Liver (tissue), 9 donors: ENCODE measurements around the gene CDH13. TPM values are rescaled to one million over a fixed set of nuclear protein-coding genes. Genes with fewer than 3 reads are reported as not detected.

ENCODE experiments used
- DNase-seq: peaks from one replicate; pipeline ENCODE4 v3.0.0-alpha.2; 2017; ENCODE audit warnings: low spot score
- H3K27ac ChIP-seq, 2 donors: one replicate each; pipeline ENCODE4 v1.7.0; 2013; ENCODE audit warnings: inconsistent platforms in 2 of 2, low read length in 2 of 2, control low read depth in 1 of 2, low read depth in 1 of 2, mild to moderate bottlenecking in 1 of 2
- H3K27me3 ChIP-seq, 4 donors: one replicate each; pipeline versions ENCODE4 v1.6.1 to v1.7.0; 2013; ENCODE audit warnings: low read length in 3 of 4, inconsistent platforms in 1 of 4, mild to moderate bottlenecking in 1 of 4, moderate library complexity in 1 of 4; ENCODE audit not compliant: control insufficient read depth in 4 of 4, insufficient read depth in 4 of 4
- H3K36me3 ChIP-seq, 4 donors: one replicate each; pipeline versions ENCODE4 v1.6.1 to v1.7.0; 2013; ENCODE audit warnings: low read length in 3 of 4, mild to moderate bottlenecking in 3 of 4, low read depth in 1 of 4, moderate library complexity in 1 of 4; ENCODE audit not compliant: control insufficient read depth in 4 of 4, insufficient read depth in 3 of 4
- H3K4me1 ChIP-seq, 4 donors: one replicate each; pipeline versions ENCODE4 v1.6.1 to v1.7.0; 2013; ENCODE audit warnings: low read length in 3 of 4, mild to moderate bottlenecking in 3 of 4, moderate library complexity in 1 of 4; ENCODE audit not compliant: control insufficient read depth in 4 of 4, insufficient read depth in 4 of 4
- H3K4me3 ChIP-seq, 3 donors: one replicate each; pipeline versions ENCODE4 v1.6.1 to v1.7.0; 2013; ENCODE audit warnings: low read length in 3 of 3, control low read depth in 1 of 3, low read depth in 1 of 3, mild to moderate bottlenecking in 1 of 3
- H3K9ac ChIP-seq, 2 donors: one replicate each; pipeline ENCODE4 v1.7.0; 2013; ENCODE audit warnings: low read length in 2 of 2, mild to moderate bottlenecking in 2 of 2, moderate library complexity in 2 of 2, control low read depth in 1 of 2, low read depth in 1 of 2
- H3K9me3 ChIP-seq, 4 donors: one replicate each; pipeline versions ENCODE4 v1.6.1 to v1.7.0; 2013; ENCODE audit warnings: low read length in 3 of 4; ENCODE audit not compliant: control insufficient read depth in 4 of 4
- EGR1 ChIP-seq, 2 donors: IDR thresholded peaks; 2 replicates each; pipeline ENCODE4 v1.6.1; 2016 to 2018; ENCODE audit warnings: antibody characterized with exemption in 2 of 2, low read depth in 2 of 2
- FOXA1 ChIP-seq: IDR thresholded peaks from 2 replicates; pipeline ENCODE4 v1.6.1; 2016; ENCODE audit warnings: antibody characterized with exemption
- FOXA2 ChIP-seq: IDR thresholded peaks from 2 replicates; pipeline ENCODE4 v1.6.1; 2016; ENCODE audit warnings: antibody characterized with exemption
- GABPA ChIP-seq, 2 donors: IDR thresholded peaks in 1 of 2; conservative IDR thresholded peaks in 1 of 2; 2 replicates each; pipeline ENCODE4 v1.6.1; 2016; ENCODE audit warnings: antibody characterized with exemption in 2 of 2, mild to moderate bottlenecking in 1 of 2, moderate library complexity in 1 of 2
- HNF4A ChIP-seq, 2 donors: conservative IDR thresholded peaks; 2 replicates each; pipeline ENCODE4 v1.6.1; 2016; ENCODE audit warnings: antibody characterized with exemption in 2 of 2, mild to moderate bottlenecking in 2 of 2
- HNF4G ChIP-seq: IDR thresholded peaks from 2 replicates; pipeline ENCODE4 v1.6.1; 2016; ENCODE audit warnings: antibody characterized with exemption
- JUND ChIP-seq, 2 donors: IDR thresholded peaks; 2 replicates each; pipeline ENCODE4 v1.6.1; 2016; ENCODE audit warnings: antibody characterized with exemption in 2 of 2
- NR2F2 ChIP-seq: IDR thresholded peaks from 2 replicates; pipeline ENCODE4 v1.6.1; 2016; ENCODE audit warnings: antibody characterized with exemption
- RAD21 ChIP-seq, 2 donors: IDR thresholded peaks; 2 replicates each; pipeline ENCODE4 v1.6.1; 2016; ENCODE audit warnings: antibody characterized with exemption in 2 of 2, mild to moderate bottlenecking in 2 of 2
- RXRA ChIP-seq, 2 donors: IDR thresholded peaks; 2 replicates each; pipeline ENCODE4 v1.6.1; 2017 to 2018; ENCODE audit warnings: antibody characterized with exemption in 2 of 2, mild to moderate bottlenecking in 1 of 2
- SP1 ChIP-seq: IDR thresholded peaks from 2 replicates; pipeline ENCODE4 v1.6.1; 2018; ENCODE audit warnings: antibody characterized with exemption, mild to moderate bottlenecking
- TAF1 ChIP-seq: conservative IDR thresholded peaks from 2 replicates; pipeline ENCODE4 v1.6.1; 2016; ENCODE audit warnings: antibody characterized with exemption, mild to moderate bottlenecking
- YY1 ChIP-seq: IDR thresholded peaks from 2 replicates; pipeline ENCODE4 v1.6.1; 2016; ENCODE audit warnings: antibody characterized with exemption, mild to moderate bottlenecking
- WGBS: extraction: QIAGEN DNeasy Blood & Tissue Kit; methylation state at CpG from one replicate; pipeline ENCODE4 v1.1.7; 2013; 5-methylcytosine and 5-hydroxymethylcytosine counted together
- polyA plus RNA-seq, 2 donors: library from polyadenylated mRNA; stranded (reverse) in 1 of 2; unstranded in 1 of 2; fragments of 200-250 nt in 1 of 2; fragments of >200 nt in 1 of 2; fragmentation: Nextera tagmentation in 1 of 2; extraction: Ambion mirVana in 1 of 2; gene quantifications; one replicate each; pipeline versions ENCODE4 v1.2.1 to v1.2.3, GENCODE V29; 2013 to 2015
- total RNA-seq, 2 donors: library from RNA; depleted of rRNA; stranded (reverse); fragments of >200 nt; gene quantifications; one replicate each; pipeline ENCODE4 v1.2.3, GENCODE V29; 2014
- TF ChIP-seq, protein P1 (sequence below): IDR thresholded peaks from 2 replicates; pipeline ENCODE4 v1.6.1; 2016; ENCODE audit warnings: antibody characterized with exemption, mild to moderate bottlenecking
- TF ChIP-seq, protein P2 (sequence below): IDR thresholded peaks from 2 replicates; pipeline ENCODE4 v1.6.1; 2016; ENCODE audit warnings: antibody characterized with exemption
- TF ChIP-seq, protein P3 (sequence below): IDR thresholded peaks from 2 replicates; pipeline ENCODE4 v1.6.1; 2016; ENCODE audit warnings: antibody characterized with exemption
- TF ChIP-seq, protein P4 (sequence below): fragments of 150-350 bp; IDR thresholded peaks from 2 replicates; pipeline ENCODE4 v1.5.1; 2017; ENCODE audit warnings: improper control_type of control experiment, low read depth, low read length; ENCODE audit not compliant: missing input control
- donor health status: healthy.
- donor health status: healthy.
- donor health status: healthy.
- donor health status: healthy.
- donor health status: healthy.

The CDH13 gene
- total and polyA plus RNA-seq, 4 donors, result 0.21 to 1.5 (median 0.58) TPM

DNA sequence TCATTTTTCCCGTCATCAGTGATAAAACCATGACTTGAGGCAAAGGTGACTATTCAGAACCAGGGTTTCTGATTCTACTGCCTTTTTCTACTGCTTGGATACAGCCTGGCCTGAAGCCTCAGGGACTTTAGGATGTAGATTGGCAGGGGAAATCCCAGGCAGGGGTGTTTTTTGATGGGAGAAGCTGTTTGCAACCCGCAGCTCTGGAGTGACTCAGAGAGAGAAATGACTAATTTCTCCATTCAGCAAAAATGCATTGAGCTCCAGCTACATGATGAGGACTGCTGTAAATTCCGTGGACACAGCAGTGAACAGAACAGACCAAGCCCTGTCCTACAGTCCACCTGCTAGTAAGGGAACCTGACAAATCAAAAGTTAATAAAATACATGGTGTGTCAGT, 560.6 kb downstream of the CDH13 start:
- Histone ChIP-seq H3K4me3 (no peak overlapping the region), H3K27me3 (peaks cover 0 to 5% (median 0%) of the 10 kb centered on the region in 4 donors), H3K4me1 (no peaks in the 10 kb centered on the region), H3K27ac (no peak overlapping the region), H3K9ac (no peak overlapping the region), H3K9me3 (no peaks in the 10 kb centered on the region), H3K36me3 (no peaks in the 10 kb centered on the region)
- no peak for TF ChIP-seq RXRA (IDR thresholded peaks at IDR 0.05)
- TF ChIP-seq SP1, result no peak
- TF ChIP-seq NR2F2, result no peak
- TF ChIP-seq, protein P1, sequence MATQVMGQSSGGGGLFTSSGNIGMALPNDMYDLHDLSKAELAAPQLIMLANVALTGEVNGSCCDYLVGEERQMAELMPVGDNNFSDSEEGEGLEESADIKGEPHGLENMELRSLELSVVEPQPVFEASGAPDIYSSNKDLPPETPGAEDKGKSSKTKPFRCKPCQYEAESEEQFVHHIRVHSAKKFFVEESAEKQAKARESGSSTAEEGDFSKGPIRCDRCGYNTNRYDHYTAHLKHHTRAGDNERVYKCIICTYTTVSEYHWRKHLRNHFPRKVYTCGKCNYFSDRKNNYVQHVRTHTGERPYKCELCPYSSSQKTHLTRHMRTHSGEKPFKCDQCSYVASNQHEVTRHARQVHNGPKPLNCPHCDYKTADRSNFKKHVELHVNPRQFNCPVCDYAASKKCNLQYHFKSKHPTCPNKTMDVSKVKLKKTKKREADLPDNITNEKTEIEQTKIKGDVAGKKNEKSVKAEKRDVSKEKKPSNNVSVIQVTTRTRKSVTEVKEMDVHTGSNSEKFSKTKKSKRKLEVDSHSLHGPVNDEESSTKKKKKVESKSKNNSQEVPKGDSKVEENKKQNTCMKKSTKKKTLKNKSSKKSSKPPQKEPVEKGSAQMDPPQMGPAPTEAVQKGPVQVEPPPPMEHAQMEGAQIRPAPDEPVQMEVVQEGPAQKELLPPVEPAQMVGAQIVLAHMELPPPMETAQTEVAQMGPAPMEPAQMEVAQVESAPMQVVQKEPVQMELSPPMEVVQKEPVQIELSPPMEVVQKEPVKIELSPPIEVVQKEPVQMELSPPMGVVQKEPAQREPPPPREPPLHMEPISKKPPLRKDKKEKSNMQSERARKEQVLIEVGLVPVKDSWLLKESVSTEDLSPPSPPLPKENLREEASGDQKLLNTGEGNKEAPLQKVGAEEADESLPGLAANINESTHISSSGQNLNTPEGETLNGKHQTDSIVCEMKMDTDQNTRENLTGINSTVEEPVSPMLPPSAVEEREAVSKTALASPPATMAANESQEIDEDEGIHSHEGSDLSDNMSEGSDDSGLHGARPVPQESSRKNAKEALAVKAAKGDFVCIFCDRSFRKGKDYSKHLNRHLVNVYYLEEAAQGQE, result no peak
- no peak for TF ChIP-seq HNF4A (conservative IDR thresholded peaks at IDR 0.05)
- TF ChIP-seq, protein P2, sequence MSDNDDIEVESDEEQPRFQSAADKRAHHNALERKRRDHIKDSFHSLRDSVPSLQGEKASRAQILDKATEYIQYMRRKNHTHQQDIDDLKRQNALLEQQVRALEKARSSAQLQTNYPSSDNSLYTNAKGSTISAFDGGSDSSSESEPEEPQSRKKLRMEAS, result no peak
- WGBS, result 65% methylated on average over 3 of the region's 3 CpGs
- DNase-seq, result no peak

DNA sequence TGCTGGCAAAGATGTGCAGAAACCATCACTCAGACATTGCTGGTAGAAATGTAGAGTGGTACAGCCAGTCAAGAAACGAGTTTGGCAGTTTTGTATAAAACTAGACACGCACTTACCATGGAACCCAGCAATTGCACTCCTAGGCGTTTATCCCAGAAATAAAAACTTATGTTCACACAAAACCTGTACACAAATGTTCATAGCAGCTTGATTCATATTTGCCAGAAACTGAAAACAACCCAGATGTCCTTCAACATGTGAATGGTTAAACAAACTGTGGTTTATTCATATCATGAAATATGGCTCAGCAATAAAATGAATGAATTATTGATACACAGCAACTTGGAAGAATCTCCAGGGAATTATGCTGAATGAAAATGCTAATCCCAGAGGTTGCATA, 570.0 kb downstream of the CDH13 start:
- H3K9ac ChIP-seq, result no peak overlapping the region
- H3K27me3 ChIP-seq, result peaks cover 0 to 10% (median 0%) of the 10 kb centered on the region in 4 donors
- 68% methylated on average over 3 of the region's 3 CpGs for WGBS
- H3K36me3 ChIP-seq, result no peaks in the 10 kb centered on the region
- no peak overlapping the region for H3K27ac ChIP-seq
- DNase-seq, result no peak
- no peak overlapping the region for H3K4me3 ChIP-seq
- TF ChIP-seq TAF1 (no peak), GABPA (IDR thresholded peaks at IDR 0.05 in 1 of 2, conservative IDR thresholded peaks at IDR 0.05 in 1 of 2) (no peak), YY1 (no peak), EGR1 (IDR thresholded peaks at IDR 0.05; ENCODE audit: low read depth in 2 of 2) (no peak), JUND (IDR thresholded peaks at IDR 0.05) (no peak), NR2F2 (no peak)
- H3K4me1 ChIP-seq, result no peaks in the 10 kb centered on the region
- H3K9me3 ChIP-seq, result no peaks in the 10 kb centered on the region

DNA sequence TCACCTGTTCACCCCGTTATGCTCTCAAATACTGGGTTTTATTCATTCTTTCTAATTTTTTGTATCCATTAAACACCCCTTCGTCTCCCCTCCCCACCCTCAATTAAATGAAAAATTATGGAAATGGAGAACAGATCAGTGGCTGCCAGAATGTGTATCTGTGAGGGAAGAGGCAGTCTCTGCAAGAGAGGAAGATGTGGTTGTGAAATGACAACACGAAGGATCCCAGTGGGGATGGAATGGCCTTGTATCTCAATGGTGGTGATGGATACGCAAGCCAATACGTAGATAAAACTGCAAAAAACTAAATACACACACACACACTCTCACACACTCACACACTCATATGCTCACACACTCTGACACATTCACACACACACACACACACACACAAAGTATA, 570.7 kb downstream of the CDH13 start:
- no peak overlapping the region for H3K27ac ChIP-seq
- WGBS, result 74% methylated on average over 5 of the region's 5 CpGs
- no peak overlapping the region for H3K4me3 ChIP-seq
- H3K36me3 ChIP-seq, result no peaks in the 10 kb centered on the region
- no peaks in the 10 kb centered on the region for H3K4me1 ChIP-seq
- no peaks in the 10 kb centered on the region for H3K9me3 ChIP-seq
- no peak for DNase-seq
- peaks cover 0 to 10% (median 0%) of the 10 kb centered on the region in 4 donors for H3K27me3 ChIP-seq
- no peak overlapping the region for H3K9ac ChIP-seq
- TF ChIP-seq, protein P3, sequence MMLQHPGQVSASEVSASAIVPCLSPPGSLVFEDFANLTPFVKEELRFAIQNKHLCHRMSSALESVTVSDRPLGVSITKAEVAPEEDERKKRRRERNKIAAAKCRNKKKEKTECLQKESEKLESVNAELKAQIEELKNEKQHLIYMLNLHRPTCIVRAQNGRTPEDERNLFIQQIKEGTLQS, result no peak
- TF ChIP-seq, protein P1, result no peak
- TF ChIP-seq NR2F2 (no peak), YY1 (no peak), HNF4A (conservative IDR thresholded peaks at IDR 0.05) (no peak), FOXA1 (no peak), SP1 (no peak), FOXA2 (no peak), RXRA (IDR thresholded peaks at IDR 0.05) (no peak), GABPA (IDR thresholded peaks at IDR 0.05 in 1 of 2, conservative IDR thresholded peaks at IDR 0.05 in 1 of 2) (no peak), EGR1 (IDR thresholded peaks at IDR 0.05; ENCODE audit: low read depth in 2 of 2) (no peak), RAD21 (IDR thresholded peaks at IDR 0.05) (no peak), TAF1 (no peak), JUND (IDR thresholded peaks at IDR 0.05) (no peak), HNF4G (no peak)
- TF ChIP-seq, protein P2, result no peak
- TF ChIP-seq, protein P4, sequence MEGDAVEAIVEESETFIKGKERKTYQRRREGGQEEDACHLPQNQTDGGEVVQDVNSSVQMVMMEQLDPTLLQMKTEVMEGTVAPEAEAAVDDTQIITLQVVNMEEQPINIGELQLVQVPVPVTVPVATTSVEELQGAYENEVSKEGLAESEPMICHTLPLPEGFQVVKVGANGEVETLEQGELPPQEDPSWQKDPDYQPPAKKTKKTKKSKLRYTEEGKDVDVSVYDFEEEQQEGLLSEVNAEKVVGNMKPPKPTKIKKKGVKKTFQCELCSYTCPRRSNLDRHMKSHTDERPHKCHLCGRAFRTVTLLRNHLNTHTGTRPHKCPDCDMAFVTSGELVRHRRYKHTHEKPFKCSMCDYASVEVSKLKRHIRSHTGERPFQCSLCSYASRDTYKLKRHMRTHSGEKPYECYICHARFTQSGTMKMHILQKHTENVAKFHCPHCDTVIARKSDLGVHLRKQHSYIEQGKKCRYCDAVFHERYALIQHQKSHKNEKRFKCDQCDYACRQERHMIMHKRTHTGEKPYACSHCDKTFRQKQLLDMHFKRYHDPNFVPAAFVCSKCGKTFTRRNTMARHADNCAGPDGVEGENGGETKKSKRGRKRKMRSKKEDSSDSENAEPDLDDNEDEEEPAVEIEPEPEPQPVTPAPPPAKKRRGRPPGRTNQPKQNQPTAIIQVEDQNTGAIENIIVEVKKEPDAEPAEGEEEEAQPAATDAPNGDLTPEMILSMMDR, result no peak
